Mucosa of descending colon (tissue), 3 donors: ENCODE measurements around the gene TNFSF10. TPM values are rescaled to one million over a fixed set of nuclear protein-coding genes. Genes with fewer than 3 reads are reported as not detected.

Experiments used
- ATAC-seq: fragments of 200-7000 bp; cut with Tn5 transposase; one replicate; pipeline ENCODE4 v1.9.1; 2020; ENCODE audit warnings: mild to moderate bottlenecking, moderate library complexity
- DNase-seq, 3 donors: peaks; one replicate each; pipeline ENCODE4 v3.0.0-alpha.2; 2020
- H3K36me3 ChIP-seq: fragments of 200-600 bp; one replicate; pipeline ENCODE4 v1.8.0; 2021; ENCODE audit warnings: low read depth, mild to moderate bottlenecking
- H3K4me1 ChIP-seq: fragments of 200-600 bp; one replicate; pipeline ENCODE4 v1.8.0; 2021; ENCODE audit warnings: low read depth, mild to moderate bottlenecking
- H3K4me3 ChIP-seq: fragments of 200-600 bp; one replicate; pipeline ENCODE4 v1.8.0; 2021; ENCODE audit warnings: mild to moderate bottlenecking
- H3K9me3 ChIP-seq: fragments of 200-600 bp; one replicate; pipeline ENCODE4 v1.8.0; 2021; ENCODE audit warnings: mild to moderate bottlenecking
- intact Hi-C, 2 donors: fragments of 100-400 bp; cut with DNase I in 1 of 2; cut with micrococcal nuclease in 1 of 2; formaldehyde crosslinking; loops; one replicate each; pipeline versions ENCODE4 v1.11.0 to v1.11.1; 2022; cut with DNase I, micrococcal nuclease
- total RNA-seq, 3 donors: library from RNA; stranded (reverse); fragmentation: NEBNext Ultra II Directional in 2 of 3; extraction: Animal tissue kit (Norgen Biotek cat#: 25700) in 2 of 3; gene quantifications; one replicate each; pipeline versions ENCODE4 v1.2.1 to v1.2.4, GENCODE V29; 2021 to 2023
- TF ChIP-seq, protein P1 (sequence below): fragments of 200-600 bp; IDR thresholded peaks from one replicate; pipeline ENCODE4 v1.8.0; 2022; ENCODE audit warnings: antibody characterized with exemption, mild to moderate bottlenecking
- donor health status: DM: no; HTN: no; CAD: no; lungs with moderate emphysema.
- donor health status: DM: no; HTN: no; CAD: no.
- donor health status: DM: no; HTN: yes; CAD: no.

Gene TNFSF10
- total RNA-seq, 3 donors from 2014 or later = 70.6 to 220 (median 129) TPM

DNA sequence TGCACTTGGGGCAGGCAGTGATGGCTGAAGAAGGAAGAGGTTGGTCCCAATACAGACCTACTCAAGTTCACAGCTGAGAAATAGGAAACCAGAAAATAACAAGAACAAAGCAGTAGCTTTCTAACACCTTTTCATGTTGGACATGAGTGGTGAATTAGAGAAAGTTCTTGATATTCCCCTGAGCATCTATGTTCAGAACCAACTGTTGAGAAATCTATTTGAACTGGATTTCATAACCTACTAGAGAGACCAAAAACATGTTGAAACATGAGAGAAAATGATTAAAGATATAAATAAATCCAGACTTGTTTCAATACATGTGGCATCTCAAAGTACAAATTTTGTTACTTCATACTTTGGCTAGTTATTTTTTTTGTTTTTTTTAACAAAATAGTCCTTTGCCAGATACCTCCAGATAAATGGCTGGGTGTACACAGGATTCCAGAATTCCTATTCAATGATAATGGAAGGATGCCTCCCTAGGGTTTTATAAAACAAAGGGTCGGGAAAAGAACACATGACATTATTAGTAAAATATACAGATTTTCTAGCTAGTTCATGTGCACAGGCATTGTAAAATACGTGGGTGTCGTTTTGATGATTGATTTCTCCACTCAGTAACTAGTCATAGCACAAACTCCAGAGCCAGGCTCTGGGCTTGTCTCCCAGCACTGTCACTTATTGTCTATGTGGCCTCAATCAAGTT is 34.4 kb upstream of the TNFSF10 start:
- ATAC-seq (no peak), DNase-seq (no peak)
- Histone ChIP-seq H3K4me1 (peaks cover 25% of the 10 kb centered on the region), H3K9me3 (no peaks in the 10 kb centered on the region), H3K36me3 (no peaks in the 10 kb centered on the region), H3K4me3 (no peak overlapping the region)
- TF ChIP-seq, protein P1, sequence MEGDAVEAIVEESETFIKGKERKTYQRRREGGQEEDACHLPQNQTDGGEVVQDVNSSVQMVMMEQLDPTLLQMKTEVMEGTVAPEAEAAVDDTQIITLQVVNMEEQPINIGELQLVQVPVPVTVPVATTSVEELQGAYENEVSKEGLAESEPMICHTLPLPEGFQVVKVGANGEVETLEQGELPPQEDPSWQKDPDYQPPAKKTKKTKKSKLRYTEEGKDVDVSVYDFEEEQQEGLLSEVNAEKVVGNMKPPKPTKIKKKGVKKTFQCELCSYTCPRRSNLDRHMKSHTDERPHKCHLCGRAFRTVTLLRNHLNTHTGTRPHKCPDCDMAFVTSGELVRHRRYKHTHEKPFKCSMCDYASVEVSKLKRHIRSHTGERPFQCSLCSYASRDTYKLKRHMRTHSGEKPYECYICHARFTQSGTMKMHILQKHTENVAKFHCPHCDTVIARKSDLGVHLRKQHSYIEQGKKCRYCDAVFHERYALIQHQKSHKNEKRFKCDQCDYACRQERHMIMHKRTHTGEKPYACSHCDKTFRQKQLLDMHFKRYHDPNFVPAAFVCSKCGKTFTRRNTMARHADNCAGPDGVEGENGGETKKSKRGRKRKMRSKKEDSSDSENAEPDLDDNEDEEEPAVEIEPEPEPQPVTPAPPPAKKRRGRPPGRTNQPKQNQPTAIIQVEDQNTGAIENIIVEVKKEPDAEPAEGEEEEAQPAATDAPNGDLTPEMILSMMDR = no peak
- intact Hi-C loops = no loop called here

DNA sequence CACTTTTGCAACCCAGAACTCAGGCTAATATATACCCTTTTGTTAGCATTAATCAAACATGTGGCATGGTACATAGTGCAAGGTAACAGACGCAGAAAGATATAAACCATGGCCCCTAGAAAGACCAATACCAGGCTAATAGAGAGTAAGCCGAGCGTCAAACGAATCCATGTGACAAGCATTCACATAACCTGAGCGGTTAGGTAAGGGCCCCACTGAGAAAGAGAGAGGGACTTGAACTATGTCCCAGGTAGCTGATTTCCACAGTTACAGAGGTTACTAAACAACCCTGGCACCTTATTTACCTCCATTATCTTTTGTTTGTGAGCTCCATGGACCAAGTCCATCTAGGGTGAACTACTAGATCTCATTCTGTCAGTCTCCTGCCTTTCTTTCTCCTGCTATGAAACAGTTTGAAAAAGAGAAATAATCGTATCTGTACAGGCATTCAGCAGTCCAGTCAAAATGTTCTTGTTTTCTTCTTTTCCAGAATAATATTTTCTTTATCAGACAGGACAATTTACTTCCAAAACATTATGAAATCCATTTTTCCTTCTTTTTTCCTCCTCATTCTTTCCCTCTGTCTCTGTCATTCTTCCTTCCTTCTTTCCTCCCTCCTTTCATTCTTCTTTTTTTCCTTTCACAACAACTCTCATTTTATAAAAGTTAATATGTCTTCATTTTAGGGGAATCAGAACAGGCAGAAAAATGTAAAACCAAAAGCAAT is 30.5 kb upstream of the TNFSF10 start:
- TF ChIP-seq, protein P1 = no peak
- ATAC-seq (peak; percentile 66), DNase-seq (no peak)
- no peak overlapping the region for H3K4me3 ChIP-seq
- no peaks in the 10 kb centered on the region for H3K36me3 ChIP-seq
- H3K4me1 ChIP-seq = peaks cover 13% of the 10 kb centered on the region
- H3K9me3 ChIP-seq = no peaks in the 10 kb centered on the region
- intact Hi-C loops = no loop called here

DNA sequence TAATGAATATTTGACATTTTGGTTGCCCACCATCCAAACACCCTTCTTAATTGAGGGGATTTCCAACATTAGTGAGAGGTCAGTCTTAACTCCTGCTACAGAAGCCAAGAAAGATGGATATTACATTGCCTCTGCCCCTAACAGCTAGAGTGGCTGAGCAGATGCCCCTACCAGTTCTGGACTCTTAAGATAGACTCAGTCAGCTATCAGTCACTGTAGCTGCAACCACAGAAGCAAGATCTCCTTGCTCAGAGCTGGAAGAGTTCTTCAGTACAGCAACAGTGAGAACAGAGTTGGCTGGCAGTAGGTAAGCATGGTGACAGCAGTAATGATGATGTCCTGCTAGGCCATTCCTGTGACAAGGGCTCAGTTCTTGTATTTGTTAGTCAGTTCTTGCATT is 29.4 kb upstream of the TNFSF10 start:
- intact Hi-C loops = no loop called here
- Histone ChIP-seq H3K36me3 (no peaks in the 10 kb centered on the region), H3K9me3 (no peaks in the 10 kb centered on the region), H3K4me3 (no peak overlapping the region), H3K4me1 (peaks cover 13% of the 10 kb centered on the region)
- TF ChIP-seq, protein P1 = no peak
- no peak for DNase-seq
- no peak for ATAC-seq

DNA sequence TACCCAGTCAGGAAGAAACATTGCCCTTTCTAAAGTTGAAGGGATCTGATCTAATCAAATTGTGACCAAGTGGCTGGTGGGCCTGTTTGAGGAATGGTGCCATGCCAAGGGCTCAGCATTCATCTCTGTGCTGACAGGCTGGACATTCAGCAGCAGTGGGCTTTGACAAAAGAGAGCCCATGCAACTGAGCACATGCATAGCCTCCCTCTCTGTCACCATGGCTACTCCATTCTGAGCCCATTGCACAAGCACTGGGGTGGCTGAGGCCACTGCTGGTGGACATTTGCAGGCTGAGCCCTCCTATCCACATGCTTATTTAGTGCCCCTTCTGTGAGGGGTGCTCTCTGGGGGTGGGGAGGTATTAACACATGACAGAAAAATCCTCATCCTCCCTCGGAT is 28.6 kb upstream of the TNFSF10 start:
- Histone ChIP-seq H3K4me3 (no peak overlapping the region), H3K4me1 (peaks cover 9% of the 10 kb centered on the region), H3K36me3 (no peaks in the 10 kb centered on the region), H3K9me3 (no peaks in the 10 kb centered on the region)
- ATAC-seq (no peak), DNase-seq (no peak)
- TF ChIP-seq, protein P1 = no peak
- intact Hi-C loops = no loop called here

DNA sequence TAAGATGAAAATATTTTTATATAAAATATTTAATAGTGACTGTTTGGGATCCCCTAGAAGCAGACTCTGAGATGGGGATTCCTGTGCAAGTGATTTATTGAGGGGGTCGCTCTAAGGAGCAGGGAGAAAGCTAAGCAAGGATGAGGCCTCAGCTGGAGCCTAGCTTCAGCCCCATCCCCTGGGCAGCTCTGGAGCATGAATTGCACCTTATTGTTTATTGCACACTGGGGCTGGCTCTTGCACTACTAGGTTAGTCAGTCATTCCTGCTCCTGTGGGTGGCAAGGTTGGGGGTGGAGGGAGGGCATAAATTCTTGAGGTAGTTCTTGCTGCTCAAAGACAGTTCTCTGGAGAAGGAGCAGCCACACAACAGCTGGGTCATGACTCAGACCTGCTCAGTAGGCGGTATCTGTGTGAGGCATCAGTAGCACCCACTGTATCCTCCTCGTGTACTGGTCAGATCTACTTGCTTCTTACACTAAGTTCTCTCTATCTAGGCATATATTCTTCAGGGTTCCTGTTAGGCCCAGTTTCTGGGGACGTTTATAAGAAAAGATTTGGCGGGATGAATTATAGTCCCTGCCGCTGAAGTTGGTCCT is 27.2 kb upstream of the TNFSF10 start:
- ATAC-seq (peak; percentile 63), DNase-seq (no peak)
- peaks cover 11% of the 10 kb centered on the region for H3K4me1 ChIP-seq
- no peak overlapping the region for H3K4me3 ChIP-seq
- TF ChIP-seq, protein P1 = no peak
- intact Hi-C loops = no loop called here
- H3K36me3 ChIP-seq = no peaks in the 10 kb centered on the region
- H3K9me3 ChIP-seq = no peaks in the 10 kb centered on the region
